Posterior vena cava (tissue), 2 donors: ENCODE results near the gene SCRN1. TPM values are rescaled to one million over a fixed set of nuclear protein-coding genes. Genes with fewer than 3 reads are reported as not detected.
"Not testable (repeated sequence)": the region's sequence is repeated elsewhere in the genome, so short reads cannot be mapped to it uniquely, and the experiment has no call there.

Experiments
- DNase-seq: peaks from one replicate; pipeline ENCODE4 v3.0.0-alpha.2; 2020; ENCODE audit warnings: low spot score
- intact Hi-C, 2 donors: fragments of 100-400 bp; cut with DNase I; formaldehyde crosslinking; loops; one replicate each; pipeline versions ENCODE4 v1.14.1 to v1.14.2; 2022 to 2023
- total RNA-seq, 2 donors: library from RNA; stranded (reverse); fragmentation: NEBNext Ultra II Directional; extraction: Animal tissue kit (Norgen Biotek cat#: 25700); gene quantifications; one replicate each; pipeline ENCODE4 v1.2.1, GENCODE V29; 2021
- donor health status: DM: yes; HTN: yes; CAD: no.
- donor health status: DM: yes; HTN: yes; CAD: no.

Gene SCRN1
- total RNA-seq, 2 donors from 2014 or later, result 50.6 to 57.9 TPM

DNA sequence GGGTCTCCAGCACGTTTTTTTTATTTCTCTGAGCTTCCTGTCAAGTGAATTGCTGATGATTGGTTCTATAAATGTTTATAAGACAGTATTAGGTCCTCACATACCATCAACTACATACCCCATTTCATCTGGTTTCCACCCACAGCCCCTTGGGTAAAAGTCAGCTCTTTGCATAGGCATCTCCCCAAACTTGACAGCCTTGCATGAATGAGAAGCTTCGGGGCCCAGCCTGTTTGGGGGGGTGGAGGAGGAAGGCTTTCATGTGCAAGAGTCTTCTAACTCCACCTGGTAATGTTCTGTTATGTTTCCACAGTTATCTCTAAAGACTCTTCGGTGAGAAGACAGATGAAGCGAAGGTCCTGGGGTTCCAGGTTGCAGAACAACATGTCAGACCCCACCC, 75.4 kb downstream of the SCRN1 start:
- no peak for DNase-seq
- intact Hi-C loops, result loop anchor here in 1 of 2 donors (5.0 to 10.0 kb wide), 2 partner anchors 82 to 159 kb away; no protein-coding TSS in a partner anchor

DNA sequence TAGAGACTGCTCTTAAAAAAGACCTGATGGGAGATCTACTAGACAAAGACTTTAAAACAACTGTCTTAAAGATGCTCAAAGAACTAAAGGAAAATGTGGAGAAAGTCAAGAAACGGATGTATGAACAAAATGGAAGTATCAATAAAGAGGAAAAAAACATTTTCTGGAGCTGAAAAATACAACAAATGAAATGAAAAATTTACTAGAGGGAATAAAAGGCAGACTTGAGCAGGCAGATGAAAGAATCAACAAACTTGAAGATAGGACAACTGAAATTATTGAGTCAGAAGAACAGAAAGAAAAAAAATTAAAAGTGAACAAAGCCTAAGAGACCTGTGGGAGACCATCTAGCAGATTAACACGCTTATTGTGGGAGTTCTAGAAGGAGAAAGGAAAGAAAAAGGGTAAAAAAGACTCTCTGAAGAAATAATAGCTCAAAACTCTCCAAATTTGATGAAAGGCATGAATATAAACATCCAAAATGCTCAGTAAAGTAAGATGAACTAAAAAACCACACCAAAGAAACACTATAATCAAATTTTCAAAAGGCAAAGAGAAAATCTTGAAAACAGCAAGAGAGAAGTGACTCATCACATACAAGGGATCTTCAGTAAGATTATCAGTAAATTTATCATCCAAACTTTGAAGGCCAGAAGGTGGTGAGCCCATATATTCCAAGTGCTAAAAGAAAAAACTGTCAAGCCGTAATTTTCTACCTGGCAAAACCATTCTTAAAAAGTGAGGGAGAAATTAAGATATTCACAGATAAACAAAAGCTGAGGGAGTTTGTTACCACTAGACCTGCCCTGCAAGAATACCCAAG, 83.2 kb downstream of the SCRN1 start:
- no peak for DNase-seq
- intact Hi-C loops, result no loop called here

DNA sequence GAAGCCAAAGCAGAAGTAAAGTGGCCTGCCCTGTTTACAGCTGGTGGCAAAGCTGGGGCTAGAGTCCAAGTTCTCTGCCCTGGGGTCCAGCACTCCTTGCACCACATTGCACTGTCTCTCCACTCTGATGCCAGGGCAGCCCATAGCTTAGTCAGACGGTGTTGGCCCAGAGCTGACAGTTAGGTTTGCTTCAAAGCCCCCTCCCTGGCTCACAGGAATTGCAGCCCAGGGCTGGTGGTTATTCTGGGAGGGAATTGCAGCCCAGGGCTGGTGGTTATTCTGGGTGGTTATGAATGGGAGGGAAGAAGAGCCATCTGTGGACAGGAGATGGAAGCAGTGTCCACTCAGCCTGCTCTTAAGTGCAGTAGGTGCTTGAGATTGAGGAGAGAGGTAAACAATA, 88.9 kb downstream of the SCRN1 start:
- intact Hi-C loops, result no loop called here
- no peak for DNase-seq

DNA sequence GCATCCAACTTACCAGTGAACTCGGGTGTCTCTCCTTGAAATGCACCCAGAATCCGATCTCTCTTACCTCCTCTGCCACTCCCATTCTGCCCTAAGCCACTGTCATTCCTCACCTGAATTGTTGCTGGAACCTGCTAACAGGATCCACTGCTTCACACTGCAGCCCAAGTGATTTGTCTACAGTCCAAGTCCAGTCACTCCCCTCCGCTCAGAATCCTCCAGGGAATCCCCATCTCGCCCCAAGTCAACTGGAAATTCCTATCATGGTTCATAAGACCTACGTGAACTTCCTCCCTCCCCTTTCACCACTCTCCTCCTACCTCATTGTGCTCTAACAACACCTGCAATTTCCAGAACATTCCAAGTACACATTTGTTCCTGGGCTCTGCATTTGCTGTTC, 91.3 kb downstream of the SCRN1 start:
- no peak for DNase-seq
- intact Hi-C loops, result no loop called here

DNA sequence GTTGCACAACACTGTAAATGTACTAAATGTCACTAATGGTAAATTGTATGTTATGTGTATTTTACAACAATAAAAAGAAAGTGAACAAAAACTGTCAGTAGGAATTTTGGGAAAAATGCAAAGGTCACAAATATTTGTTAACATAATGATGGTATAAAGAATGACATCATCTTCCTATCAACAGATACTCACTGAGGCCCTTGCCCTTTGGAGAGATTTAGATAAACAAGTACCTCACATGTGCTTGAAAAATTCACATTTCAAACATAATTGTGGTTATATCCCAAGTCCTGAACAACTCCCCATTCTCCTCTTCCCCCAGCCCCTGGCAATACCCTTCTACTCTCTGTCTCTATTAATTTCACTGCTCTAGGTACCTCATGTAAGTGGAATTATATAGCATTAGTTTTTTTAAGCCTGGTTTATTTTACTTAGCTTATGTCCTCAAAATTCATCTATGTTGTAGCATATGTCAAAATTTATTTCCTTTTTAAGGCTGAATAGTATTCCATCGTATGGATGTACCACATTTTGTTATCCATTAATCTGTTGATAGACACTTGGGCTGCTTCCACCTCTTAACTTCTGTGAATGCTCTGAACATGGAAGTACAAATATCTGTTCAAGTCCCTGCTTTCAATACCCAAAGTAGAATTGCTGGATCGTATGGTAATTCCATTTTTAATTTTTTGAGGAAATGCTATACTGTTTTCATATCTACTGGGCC, 92.8 kb downstream of the SCRN1 start:
- intact Hi-C loops, result no loop called here
- DNase-seq, result no peak

DNA sequence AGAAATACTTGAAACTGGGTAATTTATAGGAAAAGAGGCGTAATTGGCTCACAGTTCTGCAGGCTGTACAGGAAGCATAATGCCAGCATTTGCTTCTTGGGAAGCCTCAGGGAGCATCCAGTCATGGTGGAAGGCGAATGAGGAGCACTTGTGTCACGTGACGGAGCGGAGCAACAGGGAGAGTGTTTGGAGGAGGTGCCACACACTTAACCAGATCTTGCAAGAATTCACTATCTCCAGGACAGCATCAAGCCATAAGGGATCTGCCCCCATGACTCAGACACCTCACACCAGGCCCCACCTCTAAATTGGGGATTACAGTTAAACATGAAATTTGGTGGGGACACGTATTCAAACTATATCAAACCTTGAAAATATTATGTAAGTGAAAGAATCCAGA, 94.0 kb downstream of the SCRN1 start:
- DNase-seq, result no peak
- intact Hi-C loops, result no loop called here

DNA sequence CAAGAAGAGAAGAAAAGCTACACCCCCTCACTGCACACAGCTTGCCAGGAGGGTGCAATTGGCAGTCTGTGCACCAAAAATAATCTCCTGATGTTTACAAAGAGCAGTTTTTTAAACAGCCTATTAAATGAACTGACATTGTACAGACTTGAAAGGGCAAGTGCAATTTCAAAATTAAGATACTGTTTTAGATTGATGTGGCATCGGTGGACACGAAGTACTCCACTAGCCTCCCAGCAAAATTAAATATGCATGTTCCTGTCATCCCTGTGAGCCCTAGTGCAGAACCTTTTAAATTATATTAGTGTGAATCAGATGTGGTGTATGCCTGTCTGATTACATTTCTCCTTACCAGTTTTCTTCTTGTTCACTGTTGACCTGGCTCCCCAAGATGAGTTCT, 95.3 kb downstream of the SCRN1 start:
- intact Hi-C loops, result no loop called here
- DNase-seq, result no peak

DNA sequence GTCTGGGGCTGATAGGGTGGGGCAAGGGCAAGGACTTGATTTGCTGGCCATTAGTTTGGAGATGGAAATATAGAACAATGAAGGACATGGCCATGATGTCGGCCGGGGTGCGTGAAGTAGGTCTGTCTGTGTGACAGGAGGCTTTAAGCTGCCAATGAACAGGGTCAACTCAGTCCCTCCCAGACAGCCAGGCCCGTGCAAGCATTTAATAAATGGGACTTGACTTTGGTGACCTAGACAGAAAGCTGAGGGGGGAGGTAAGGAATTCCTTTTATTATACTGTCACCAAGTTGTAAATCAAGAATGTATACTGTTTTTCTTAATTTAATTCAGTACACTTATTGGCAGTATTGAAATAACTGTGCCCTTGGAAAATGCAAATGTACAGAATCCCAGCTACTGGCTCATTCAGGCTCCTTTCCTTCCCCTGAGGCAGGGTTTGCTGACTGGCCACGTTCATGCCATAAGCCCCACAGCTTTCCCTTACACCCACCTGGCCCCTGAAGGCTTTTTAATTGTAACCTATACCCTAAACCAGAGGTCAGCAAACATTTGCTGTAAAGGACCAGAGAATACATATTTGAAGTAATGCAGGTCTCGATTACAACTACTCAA, 96.1 kb downstream of the SCRN1 start:
- no peak for DNase-seq
- intact Hi-C loops, result no loop called here

DNA sequence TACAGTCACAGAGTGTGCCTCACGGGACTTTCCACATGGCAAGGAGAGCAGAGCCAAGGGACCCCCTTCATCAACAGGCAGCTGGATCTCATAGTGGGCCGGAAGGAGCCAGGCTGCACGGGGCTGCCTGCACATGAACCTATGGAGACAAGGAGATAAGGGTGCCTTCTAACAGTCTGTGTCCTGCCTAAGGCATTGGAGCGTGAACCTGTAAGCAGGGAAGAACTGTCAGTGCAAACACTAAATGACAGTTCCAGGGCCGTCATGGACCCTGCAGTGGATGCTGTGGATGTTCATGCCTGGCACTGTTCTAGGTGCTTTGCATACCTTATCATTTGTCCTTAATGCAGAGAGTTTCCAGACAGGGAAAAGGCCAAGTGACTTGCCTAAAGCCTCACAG, 97.4 kb downstream of the SCRN1 start:
- DNase-seq, result no peak
- intact Hi-C loops, result no loop called here

DNA sequence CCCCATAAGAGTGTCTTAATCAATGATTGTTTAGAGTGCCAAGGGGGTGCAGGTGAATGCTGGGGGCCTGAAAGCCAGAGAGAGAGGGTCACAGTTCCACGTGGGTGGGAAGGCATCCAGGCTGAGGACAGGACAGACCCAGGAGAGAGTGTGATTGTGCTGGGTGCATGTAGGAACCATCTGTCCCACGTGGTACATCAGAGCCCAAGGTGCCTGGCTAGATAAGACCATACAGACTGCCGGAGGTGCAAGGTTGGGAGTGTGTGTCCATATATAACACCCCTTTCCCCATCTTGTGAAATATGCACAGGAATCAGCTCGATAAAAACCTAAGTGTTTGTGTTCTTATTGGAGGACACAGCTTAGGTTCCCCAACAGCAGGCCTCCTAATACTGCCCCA, 97.8 kb downstream of the SCRN1 start:
- no peak for DNase-seq
- intact Hi-C loops, result no loop called here

DNA sequence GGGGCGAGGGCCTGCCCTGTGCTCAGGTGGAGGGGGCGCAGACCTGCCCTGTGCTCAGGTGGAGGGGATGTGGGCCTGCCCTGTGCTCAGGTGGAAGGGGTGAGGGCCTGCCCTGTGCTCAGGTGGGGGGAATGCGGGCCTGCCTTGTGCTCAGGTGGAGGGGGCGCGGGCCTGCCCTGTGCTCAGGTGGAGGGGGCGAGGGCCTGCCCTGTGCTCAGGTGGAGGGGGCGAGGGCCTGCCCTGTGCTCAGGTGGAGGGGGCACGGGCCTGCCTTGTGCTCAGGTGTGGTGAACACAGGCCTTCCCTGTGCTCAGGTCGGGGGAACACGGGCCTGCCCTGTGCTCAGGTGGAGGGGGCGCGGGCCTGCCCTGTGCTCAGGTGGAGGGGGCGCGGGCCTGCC, 98.8 kb downstream of the SCRN1 start:
- DNase-seq, intact Hi-C loops: not testable (repeated sequence)

DNA sequence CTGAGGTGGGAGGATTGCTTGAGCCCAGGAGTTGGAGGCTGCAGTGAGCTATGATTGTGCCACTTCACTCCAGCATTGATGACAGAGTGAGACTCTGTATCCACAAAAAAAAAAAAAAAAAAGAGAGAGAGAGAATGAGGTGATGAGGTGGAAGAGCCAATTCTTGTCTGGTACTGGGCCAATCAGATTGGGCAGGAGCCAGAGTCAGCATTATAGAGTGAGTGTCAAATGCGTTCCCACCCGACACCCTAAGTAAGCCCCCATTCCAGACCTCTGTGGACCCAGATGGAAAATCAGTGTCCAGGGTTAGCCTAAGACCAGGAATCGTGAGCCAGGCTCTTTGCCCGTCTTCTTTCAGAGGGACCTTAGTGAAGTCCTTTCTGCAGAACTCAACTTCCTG, 99.3 kb downstream of the SCRN1 start:
- no peak for DNase-seq
- intact Hi-C loops, result no loop called here

DNA sequence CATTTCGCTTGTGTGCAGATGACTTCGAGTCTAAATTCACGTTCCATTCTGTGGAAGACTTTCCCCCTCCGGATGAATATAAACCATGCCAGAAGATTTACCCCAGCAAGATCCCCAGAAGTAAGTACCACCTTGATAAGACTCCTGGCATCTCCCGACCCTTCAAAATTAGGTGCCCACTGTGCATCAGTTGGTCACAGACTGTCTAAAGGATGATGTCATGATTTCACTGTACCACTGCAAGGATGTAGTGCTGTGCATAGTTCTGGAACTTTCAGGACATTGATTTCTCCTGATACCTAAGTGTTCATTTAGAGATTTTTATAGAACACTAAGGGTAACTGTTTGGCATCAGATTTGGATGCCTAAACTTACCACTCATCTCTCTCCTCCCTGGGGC, 100.3 kb downstream of the SCRN1 start:
- DNase-seq, result no peak
- intact Hi-C loops, result no loop called here

DNA sequence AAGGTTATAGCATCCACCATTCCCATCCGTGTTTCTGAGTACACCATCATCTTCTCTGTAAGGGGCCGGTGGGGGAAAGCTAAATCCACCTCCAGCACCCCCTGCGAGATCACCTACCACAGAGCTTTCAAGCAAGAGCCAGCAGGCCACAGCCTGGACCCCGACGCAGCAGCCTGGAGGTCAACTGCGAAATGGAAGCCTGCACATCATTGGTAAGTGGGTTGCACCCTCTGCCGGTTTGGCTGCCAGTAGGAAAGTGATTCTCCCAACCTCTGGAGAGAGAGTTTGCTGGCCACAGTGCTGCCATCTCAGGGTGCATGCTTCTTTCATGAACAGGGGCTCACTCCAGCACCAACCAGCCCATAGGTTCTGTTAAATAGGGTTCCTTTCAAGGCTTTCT, 101.6 kb downstream of the SCRN1 start:
- no peak for DNase-seq
- intact Hi-C loops, result no loop called here

DNA sequence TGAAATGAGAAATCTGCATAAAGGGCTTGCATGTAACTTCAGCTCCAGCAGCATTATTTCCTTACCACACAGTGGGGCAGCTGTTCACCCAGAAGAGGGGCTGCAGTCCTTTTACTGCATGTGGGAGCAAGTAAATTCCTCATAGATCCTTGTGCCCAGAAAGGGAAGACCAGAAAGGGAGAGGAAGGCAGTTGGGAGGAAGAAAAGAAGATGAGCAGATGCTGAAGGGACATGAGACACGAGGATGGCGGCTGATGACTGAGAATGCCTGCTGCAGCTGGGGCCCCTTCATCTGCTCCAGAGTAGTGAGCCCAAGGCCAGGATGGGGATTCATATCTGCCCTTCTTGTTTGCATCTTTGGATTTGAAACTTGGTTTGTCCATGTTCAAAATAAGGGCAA, 102.8 kb downstream of the SCRN1 start:
- DNase-seq, result no peak
- intact Hi-C loops, result no loop called here

DNA sequence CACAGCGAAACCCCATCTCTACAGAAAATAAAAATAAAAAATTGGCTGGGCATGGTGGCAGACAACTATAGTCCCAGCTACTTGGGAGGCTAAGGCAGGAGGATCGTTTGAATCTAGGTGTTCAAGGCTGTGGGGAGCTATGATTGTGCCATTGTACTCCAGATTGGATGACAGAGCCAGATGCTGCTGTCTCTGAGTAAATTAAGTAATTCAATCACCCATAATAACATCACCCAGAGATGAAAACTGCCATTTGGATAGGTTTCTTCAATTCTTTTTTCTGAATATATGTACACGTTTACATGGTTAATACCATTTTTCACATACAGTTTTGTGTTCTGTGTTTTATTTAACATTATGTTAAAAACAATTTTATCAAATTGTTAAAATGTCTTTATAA, 104.0 kb downstream of the SCRN1 start:
- intact Hi-C loops, result no loop called here
- no peak for DNase-seq

DNA sequence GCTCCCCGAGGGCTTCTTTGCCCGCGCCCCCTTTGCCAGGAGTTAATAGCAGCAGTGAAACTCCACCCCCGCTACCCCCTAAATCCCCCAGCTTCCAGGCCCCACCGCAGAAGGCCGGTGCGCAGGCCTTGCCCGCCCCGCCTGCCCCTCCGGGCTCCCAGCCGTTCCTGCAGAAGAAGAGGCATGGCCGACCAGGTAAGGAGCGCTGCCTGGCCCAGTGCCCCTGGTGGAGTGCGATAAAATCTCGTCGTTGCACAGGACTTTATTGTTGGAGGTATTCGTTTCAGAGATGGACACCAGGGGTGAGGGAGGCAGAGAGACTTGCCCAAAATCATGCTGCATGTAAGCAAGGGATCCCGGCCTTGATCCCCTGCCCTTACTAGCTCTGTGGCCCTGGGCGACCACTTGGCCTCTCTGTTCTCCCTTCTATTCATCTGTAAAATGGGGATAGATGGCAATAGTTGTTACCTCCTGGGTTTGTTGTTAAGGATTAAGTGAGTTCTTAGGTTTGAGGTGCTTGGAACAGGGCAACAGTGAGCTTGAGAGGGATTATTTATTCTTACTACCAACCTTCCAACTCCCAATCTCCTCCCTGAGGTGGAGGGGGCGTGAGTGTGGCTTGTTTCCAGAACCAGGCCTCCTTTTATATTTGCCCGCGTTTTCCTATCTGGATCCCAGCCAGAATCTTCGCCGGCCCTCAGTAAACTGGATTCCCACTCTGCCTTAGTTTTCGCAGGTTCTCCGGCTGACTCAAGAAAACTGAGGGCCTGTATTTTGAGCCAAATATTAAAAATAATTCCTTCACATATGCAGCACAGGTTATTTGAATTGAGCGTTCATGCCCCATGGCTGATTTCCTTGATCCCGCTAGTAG, 105.0 kb downstream of the SCRN1 start:
- intact Hi-C loops, result no loop called here

DNA sequence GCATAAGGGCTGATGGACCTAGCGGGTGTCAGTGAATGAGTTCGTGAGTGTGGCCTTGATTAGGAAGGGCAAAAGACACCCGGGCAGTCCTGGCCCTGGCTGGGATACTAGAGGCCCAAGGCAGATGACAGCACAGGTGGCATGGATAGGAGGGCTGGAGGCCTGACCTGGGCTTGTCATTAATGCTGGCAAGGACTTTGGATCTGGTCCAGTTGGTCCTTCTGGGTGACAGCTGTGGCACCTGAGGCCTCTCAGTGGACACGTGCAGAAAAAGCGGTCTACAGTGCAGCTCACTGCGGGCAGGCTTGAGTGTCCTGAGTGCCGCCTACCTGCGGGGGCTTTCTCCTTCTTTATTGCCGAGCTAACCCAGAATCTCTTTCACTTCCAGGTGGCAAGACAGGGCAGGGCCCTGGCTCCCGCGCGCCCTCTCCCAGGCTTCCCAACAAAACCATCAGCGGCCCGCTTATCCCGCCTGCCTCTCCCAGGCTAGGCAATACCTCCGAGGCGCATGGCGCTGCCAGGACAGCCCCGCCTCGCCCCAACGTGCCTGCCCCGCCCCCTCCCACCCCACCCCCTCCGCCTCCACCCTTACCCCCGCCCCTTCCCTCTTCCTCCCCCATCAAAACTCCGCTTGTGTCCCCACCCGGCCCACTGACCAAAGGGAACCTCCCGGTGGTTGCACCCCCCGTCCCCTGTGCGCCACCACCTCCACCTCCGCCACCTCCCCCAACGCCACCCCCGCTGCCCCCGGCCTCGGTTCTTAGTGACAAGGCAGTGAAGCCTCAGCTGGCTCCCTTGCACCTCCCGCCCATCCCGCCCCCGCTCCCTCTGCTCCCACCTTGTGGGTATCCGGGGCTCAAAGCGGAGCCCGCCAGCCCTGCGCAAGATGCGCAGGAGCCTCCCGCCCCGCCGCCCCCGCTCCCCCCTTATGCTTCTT, 105.9 kb downstream of the SCRN1 start:
- intact Hi-C loops, result no loop called here
- no peak for DNase-seq

More for the DNA sequence above, 105.0 kb downstream of the SCRN1 start:
- DNase-seq, result no peak
